Endothelial cell (in vitro differentiated cells): ENCODE measurements around the gene ADCY9. TPM values are rescaled to one million over a fixed set of nuclear protein-coding genes. Genes with fewer than 3 reads are reported as not detected.

Source experiments
- DNase-seq: peaks from one replicate; pipeline ENCODE4 v3.0.0; 2021; ENCODE audit warnings: low spot score
- H3K27ac Mint-ChIP-seq: one replicate; pipeline ENCODE4 v1.8.0; 2021; ENCODE audit warnings: mixed read lengths, inconsistent platforms; ENCODE audit not compliant: unreplicated experiment
- H3K27me3 Mint-ChIP-seq: one replicate; pipeline ENCODE4 v1.8.0; 2021; ENCODE audit warnings: mild to moderate bottlenecking, moderate library complexity, mixed read lengths, inconsistent platforms; ENCODE audit not compliant: unreplicated experiment
- H3K36me3 Mint-ChIP-seq: one replicate; pipeline ENCODE4 v1.8.0; 2021; ENCODE audit warnings: mild to moderate bottlenecking, low read depth, mixed read lengths, inconsistent platforms; ENCODE audit not compliant: unreplicated experiment
- H3K4me1 Mint-ChIP-seq: one replicate; pipeline ENCODE4 v1.8.0; 2021; ENCODE audit warnings: mild to moderate bottlenecking, mixed read lengths, inconsistent platforms; ENCODE audit not compliant: unreplicated experiment
- H3K4me3 Mint-ChIP-seq: one replicate; pipeline ENCODE4 v1.8.0; 2021; ENCODE audit warnings: mild to moderate bottlenecking, mixed read lengths, inconsistent platforms; ENCODE audit not compliant: unreplicated experiment
- H3K9me3 Mint-ChIP-seq: one replicate; pipeline ENCODE4 v1.8.0; 2021; ENCODE audit warnings: mixed read lengths, inconsistent platforms; ENCODE audit not compliant: unreplicated experiment
- CTCF ChIP-seq: fragments of 200-600 bp; sonication (generic); IDR thresholded peaks from one replicate; pipeline ENCODE4 v1.5.0; 2021; ENCODE audit warnings: antibody characterized with exemption; ENCODE audit not compliant: unreplicated experiment
- total RNA-seq: library from RNA; stranded (reverse); fragmentation: NEBNext Ultra II Directional; extraction: Animal tissue kit (Norgen Biotek cat#: 25700); gene quantifications from one replicate; pipeline ENCODE4 v1.2.1, GENCODE V29; 2021; ENCODE audit not compliant: unreplicated experiment

ADCY9 gene
- total RNA-seq, 1 donor from 2014 or later, result 3.3 TPM

GRCh38 chr16:4114257-4115208, 1.7 kb downstream of the ADCY9 start:
- DNase-seq, result no peak
- TF ChIP-seq CTCF, result no peak
- Mint-ChIP-seq H3K4me3 (peak overlapping the region; percentile 86), H3K9me3 (no peaks in the 10 kb centered on the region), H3K27me3 (peaks cover 13% of the 10 kb centered on the region), H3K27ac (peak overlapping the region; percentile 82), H3K4me1 (peaks cover 6% of the 10 kb centered on the region), H3K36me3 (peaks cover 9% of the 10 kb centered on the region)

GRCh38 chr16:4113358-4114256, 2.6 kb downstream of the ADCY9 start:
- H3K9me3 Mint-ChIP-seq, result no peaks in the 10 kb centered on the region
- H3K4me3 Mint-ChIP-seq, result no peak overlapping the region
- no peak overlapping the region for H3K27ac Mint-ChIP-seq
- TF ChIP-seq CTCF, result no peak
- H3K27me3 Mint-ChIP-seq, result peaks cover 18% of the 10 kb centered on the region
- peaks cover 9% of the 10 kb centered on the region for H3K36me3 Mint-ChIP-seq
- no peak for DNase-seq
- peaks cover 13% of the 10 kb centered on the region for H3K4me1 Mint-ChIP-seq

- Mint-ChIP-seq H3K4me1 (peaks cover 11% of the 10 kb centered on the region), H3K27ac (no peak overlapping the region), H3K4me3 (no peak overlapping the region), H3K36me3 (peaks cover 6% of the 10 kb centered on the region), H3K27me3 (peaks cover 15% of the 10 kb centered on the region), H3K9me3 (no peaks in the 10 kb centered on the region)
- TF ChIP-seq CTCF, result no peak
- no peak for DNase-seq
Measured at GRCh38 chr16:4111748-4112696, 4.2 kb downstream of the ADCY9 start.

- H3K4me1 Mint-ChIP-seq, result peaks cover 15% of the 10 kb centered on the region
- H3K4me3 Mint-ChIP-seq, result no peak overlapping the region
Measured at GRCh38 chr16:4110680-4111079, 5.6 kb downstream of the ADCY9 start.

More at GRCh38 chr16:4110680-4111079, 5.6 kb downstream of the ADCY9 start:
- Mint-ChIP-seq H3K36me3 (peaks cover 3% of the 10 kb centered on the region), H3K27ac (no peak overlapping the region), H3K27me3 (peaks cover 12% of the 10 kb centered on the region), H3K9me3 (no peaks in the 10 kb centered on the region)
- TF ChIP-seq CTCF, result no peak
- no peak for DNase-seq
